GM12872 (cell line): ENCODE data around the gene ZDHHC24.

ENCODE experiments used
- CTCF ChIP-seq: IDR thresholded peaks from 3 replicates; pipeline ENCODE4 v1.5.1; 2011; ENCODE audit warnings: low read depth, mild to moderate bottlenecking, low read length, moderate library complexity; ENCODE audit not compliant: insufficient read depth

ZDHHC24 gene

GRCh38 chr11:66589996-66590675 is 44.3 kb upstream of the ZDHHC24 start:
- no peak for TF ChIP-seq CTCF

GRCh38 chr11:66586136-66586535 is 40.3 kb upstream of the ZDHHC24 start:
- no peak for TF ChIP-seq CTCF

GRCh38 chr11:66581261-66581660 is 35.4 kb upstream of the ZDHHC24 start:
- no peak for TF ChIP-seq CTCF

GRCh38 chr11:66580803-66581202 is 35.0 kb upstream of the ZDHHC24 start:
- no peak for TF ChIP-seq CTCF

GRCh38 chr11:66579017-66579606 is 33.3 kb upstream of the ZDHHC24 start:
- peak; percentile 87 for TF ChIP-seq CTCF

- no peak for TF ChIP-seq CTCF
Observed at GRCh38 chr11:66570850-66571180, 25.0 kb upstream of the ZDHHC24 start.

GRCh38 chr11:66570079-66570849 is 24.4 kb upstream of the ZDHHC24 start:
- TF ChIP-seq CTCF: no peak
